Neuron (in vitro differentiated cells): ENCODE measurements around the gene DENND10.
"Not testable (repeated sequence)": the region's sequence is repeated elsewhere in the genome, so short reads cannot be mapped to it uniquely, and the experiment has no call there.

Experiments
- H2AFZ ChIP-seq: one replicate; pipeline ENCODE4 v1.6.1; 2013; ENCODE audit warnings: low read depth, mild to moderate bottlenecking, inconsistent platforms, low read length, moderate library complexity
- H3K27me3 ChIP-seq: one replicate; pipeline ENCODE4 v1.6.1; 2013; ENCODE audit warnings: low read length; ENCODE audit not compliant: insufficient read depth
- H3K36me3 ChIP-seq: one replicate; pipeline ENCODE4 v1.6.1; 2013; ENCODE audit warnings: low read length; ENCODE audit not compliant: insufficient read depth
- H3K4me1 ChIP-seq: one replicate; pipeline ENCODE4 v1.6.1; 2013; ENCODE audit warnings: low read length; ENCODE audit not compliant: insufficient read depth
- H3K4me3 ChIP-seq: 2 replicates; pipeline ENCODE4 v1.5.1; 2013; ENCODE audit warnings: mild to moderate bottlenecking, low read length, moderate library complexity
- H3K9me3 ChIP-seq: one replicate; pipeline ENCODE4 v1.6.1; 2013; ENCODE audit warnings: low read length

The DENND10 gene

DNA sequence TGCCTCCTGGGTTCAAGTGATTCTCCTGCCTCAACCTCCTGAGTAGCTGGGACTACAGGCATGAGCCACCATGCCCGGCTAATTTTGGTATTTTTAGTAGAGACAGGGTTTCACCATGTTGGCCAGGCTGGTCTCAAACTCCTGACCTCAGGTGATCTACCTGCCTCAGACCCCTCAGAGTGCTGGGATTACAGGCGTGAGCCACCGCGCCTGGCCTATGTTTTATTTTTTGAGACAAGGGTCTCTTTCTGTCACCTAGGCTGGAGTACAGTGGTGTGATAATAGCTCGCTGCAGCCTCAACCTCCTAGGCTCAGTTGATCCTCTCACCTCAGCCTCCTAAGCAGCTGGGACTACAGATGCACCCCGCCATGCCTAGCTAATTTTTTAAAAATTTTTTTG lies 47.7 kb downstream of the DENND10 start:
- not testable (repeated sequence) for H2AFZ ChIP-seq, H3K27me3 ChIP-seq, H3K9me3 ChIP-seq, H3K4me1 ChIP-seq, H3K4me3 ChIP-seq
- peaks cover 24% of the 10 kb centered on the region for H3K36me3 ChIP-seq

GRCh38 chr10:119153041-119153440 lies 49.1 kb downstream of the DENND10 start:
- Histone ChIP-seq H2AFZ (no peak overlapping the region), H3K27me3 (no peaks in the 10 kb centered on the region), H3K4me1 (peaks cover 2% of the 10 kb centered on the region), H3K9me3 (no peaks in the 10 kb centered on the region), H3K4me3 (no peak overlapping the region), H3K36me3 (peaks cover 26% of the 10 kb centered on the region)

GRCh38 chr10:119153661-119154060 lies 49.7 kb downstream of the DENND10 start:
- H3K27me3 ChIP-seq, result no peaks in the 10 kb centered on the region
- no peak overlapping the region for H2AFZ ChIP-seq
- H3K9me3 ChIP-seq, result no peaks in the 10 kb centered on the region
- H3K4me3 ChIP-seq, result no peak overlapping the region
- peaks cover 29% of the 10 kb centered on the region for H3K36me3 ChIP-seq
- peaks cover 2% of the 10 kb centered on the region for H3K4me1 ChIP-seq

GRCh38 chr10:119159332-119159731 lies 55.4 kb downstream of the DENND10 start:
- Histone ChIP-seq H3K36me3 (peaks cover 31% of the 10 kb centered on the region), H3K4me3 (no peak overlapping the region), H3K27me3 (no peaks in the 10 kb centered on the region), H3K9me3 (no peaks in the 10 kb centered on the region), H3K4me1 (no peaks in the 10 kb centered on the region), H2AFZ (no peak overlapping the region)

GRCh38 chr10:119161680-119162451 lies 58.0 kb downstream of the DENND10 start:
- Histone ChIP-seq H2AFZ (no peak overlapping the region), H3K4me3 (no peak overlapping the region), H3K9me3 (no peaks in the 10 kb centered on the region), H3K36me3 (peaks cover 14% of the 10 kb centered on the region), H3K4me1 (peaks cover 14% of the 10 kb centered on the region), H3K27me3 (no peaks in the 10 kb centered on the region)

DNA sequence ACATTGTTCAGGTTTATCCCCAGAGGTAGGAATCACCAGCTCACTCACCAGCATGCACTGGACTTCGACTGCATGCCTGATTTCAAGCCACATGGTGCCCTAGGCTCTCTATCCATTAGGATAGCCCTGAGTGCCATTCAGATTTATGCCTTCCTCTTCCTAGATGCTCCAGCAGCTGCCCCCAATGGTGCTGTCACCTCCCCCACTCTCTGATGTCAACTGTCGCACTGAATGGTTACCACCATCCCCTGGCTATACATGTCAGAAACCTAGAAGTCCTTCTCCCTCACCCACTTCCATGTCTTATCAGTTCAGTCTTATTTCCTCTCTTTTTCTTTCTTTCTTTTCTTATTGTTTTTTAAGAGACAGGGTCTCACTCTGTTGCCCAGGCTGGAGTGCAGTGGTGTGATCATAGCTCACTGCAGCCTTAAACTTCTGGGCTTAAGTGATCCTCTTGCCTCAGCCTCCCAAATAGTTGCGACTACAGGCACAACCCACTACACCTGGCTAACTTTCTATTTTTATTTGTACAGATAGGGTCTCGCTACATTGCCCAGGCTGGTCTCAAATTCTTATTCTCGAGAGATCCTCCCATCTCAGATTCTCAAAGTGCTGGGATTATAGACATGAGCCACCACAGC lies 58.7 kb downstream of the DENND10 start:
- Histone ChIP-seq H3K4me3 (no peak overlapping the region), H2AFZ (no peak overlapping the region), H3K36me3 (peaks cover 14% of the 10 kb centered on the region), H3K4me1 (peaks cover 17% of the 10 kb centered on the region), H3K27me3 (no peaks in the 10 kb centered on the region), H3K9me3 (no peaks in the 10 kb centered on the region)

DNA sequence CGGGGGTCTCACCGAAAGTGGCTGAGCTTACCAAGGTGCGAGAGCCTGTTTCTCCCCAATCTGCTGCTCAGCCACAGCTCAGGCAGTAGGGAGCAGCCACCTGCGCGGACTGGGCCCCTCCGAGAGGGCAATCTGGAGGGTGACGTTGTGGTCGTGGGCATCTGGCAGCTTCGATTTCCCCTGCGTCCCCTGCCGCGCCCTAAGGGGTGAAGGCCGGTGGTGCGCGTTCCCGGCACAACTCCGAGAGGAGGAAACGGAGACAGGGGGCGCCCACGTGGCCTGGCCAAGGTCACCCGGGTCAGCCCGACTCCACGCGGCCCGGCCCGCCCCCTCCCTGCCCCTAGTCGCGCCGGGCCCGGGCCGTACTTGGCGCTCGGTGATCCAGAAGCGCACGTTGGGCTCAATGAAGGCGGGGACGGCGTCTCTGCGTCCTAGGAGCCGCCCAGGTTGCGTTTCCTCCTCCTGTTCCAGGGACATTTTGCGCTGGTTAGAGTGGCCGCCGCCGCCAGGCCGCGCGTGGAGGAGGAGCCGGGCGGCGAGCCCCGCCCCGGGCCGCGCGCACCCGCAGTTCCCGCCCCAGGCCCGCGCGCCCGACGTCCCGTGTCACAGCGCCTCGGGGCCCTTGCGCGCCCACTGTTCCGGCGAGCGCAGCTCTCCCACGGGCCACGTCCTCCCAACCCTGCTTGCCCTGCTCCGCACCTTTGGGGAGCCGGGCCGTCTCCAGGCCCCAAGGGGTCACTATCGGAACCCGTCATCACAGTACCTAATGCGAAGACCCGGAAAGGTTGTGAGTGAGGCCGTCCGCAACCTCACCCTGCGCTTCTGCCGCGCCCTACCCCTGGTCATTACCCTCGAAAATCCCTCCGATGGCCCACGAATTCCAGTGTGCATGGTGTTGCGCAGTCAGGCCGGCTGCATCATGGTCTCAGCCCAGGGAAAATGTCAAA lies 61.5 kb downstream of the DENND10 start, which contains the start of gene SFXN4:
Gene SFXN4 (minus strand): TSS at position 544 of the 947 bp plus-strand sequence. CDS start 67 bp downstream, at position 477.
- H3K4me3 ChIP-seq, result peak within 1 kb of the TSS; percentile 53
- H3K36me3 ChIP-seq, result peaks cover 25% of the 10 kb centered on the region
- H3K4me1 ChIP-seq, result peaks cover 17% of the 10 kb centered on the region
- H3K27me3 ChIP-seq, result no peaks in the 10 kb centered on the region
- no peaks in the 10 kb centered on the region for H3K9me3 ChIP-seq
- peak within 1 kb of the TSS; percentile 92 for H2AFZ ChIP-seq

DNA sequence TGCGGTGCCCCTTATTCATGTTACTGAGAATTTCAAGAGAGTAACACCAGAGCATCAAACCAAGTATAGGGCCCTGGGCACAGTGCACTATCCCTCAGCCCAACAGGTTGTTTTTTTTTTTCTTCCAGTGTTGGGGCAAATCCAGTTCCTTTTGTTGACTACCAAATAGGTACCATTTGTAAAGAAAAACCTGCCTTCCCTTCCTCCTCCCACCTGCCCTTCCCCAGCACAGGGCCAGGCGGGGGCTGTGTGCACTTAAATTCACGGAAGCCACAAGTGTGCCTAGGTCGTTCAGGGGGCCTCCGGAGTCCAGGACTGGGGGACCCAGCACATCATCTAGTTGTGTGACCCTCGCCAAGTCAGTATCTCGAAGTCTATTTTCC lies 62.2 kb downstream of the DENND10 start:
- Histone ChIP-seq H3K4me3 (peak overlapping the region; percentile 53), H3K9me3 (no peaks in the 10 kb centered on the region), H2AFZ (peak overlapping the region; percentile 92), H3K4me1 (peaks cover 17% of the 10 kb centered on the region), H3K27me3 (no peaks in the 10 kb centered on the region), H3K36me3 (peaks cover 28% of the 10 kb centered on the region)

- no peak overlapping the region for H2AFZ ChIP-seq
- H3K27me3 ChIP-seq, result no peaks in the 10 kb centered on the region
- no peak overlapping the region for H3K4me3 ChIP-seq
- no peaks in the 10 kb centered on the region for H3K9me3 ChIP-seq
- peaks cover 33% of the 10 kb centered on the region for H3K36me3 ChIP-seq
- peaks cover 17% of the 10 kb centered on the region for H3K4me1 ChIP-seq
These were observed 62.7 kb downstream of the DENND10 start for GRCh38 chr10:119166564-119166963.

DNA sequence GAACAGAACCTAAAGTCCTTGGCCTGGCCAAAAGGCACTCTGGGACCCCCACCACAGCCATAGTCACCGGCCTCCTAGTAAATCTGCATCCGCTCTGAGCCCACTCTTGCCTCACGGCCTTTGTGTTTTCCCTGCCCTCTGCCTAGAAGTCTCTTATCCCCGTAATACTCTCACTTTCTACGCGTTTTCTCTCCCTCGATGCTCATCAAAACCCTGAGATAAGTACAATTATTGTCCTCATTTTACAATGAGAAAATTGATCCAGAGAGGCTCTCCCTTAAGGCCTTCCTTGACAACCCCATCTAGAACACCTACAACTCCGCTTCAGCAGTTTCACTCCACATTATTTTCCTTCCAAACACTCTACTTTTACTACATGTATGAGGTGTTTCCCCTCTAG lies 63.1 kb downstream of the DENND10 start:
- peaks cover 17% of the 10 kb centered on the region for H3K4me1 ChIP-seq
- H3K27me3 ChIP-seq, result no peaks in the 10 kb centered on the region
- H3K9me3 ChIP-seq, result no peaks in the 10 kb centered on the region
- no peak overlapping the region for H3K4me3 ChIP-seq
- H2AFZ ChIP-seq, result no peak overlapping the region
- peaks cover 37% of the 10 kb centered on the region for H3K36me3 ChIP-seq

GRCh38 chr10:119174109-119174508 lies 70.2 kb downstream of the DENND10 start:
- Histone ChIP-seq H3K27me3 (no peaks in the 10 kb centered on the region), H3K9me3 (no peaks in the 10 kb centered on the region), H3K36me3 (peaks cover 61% of the 10 kb centered on the region), H3K4me1 (peaks cover 8% of the 10 kb centered on the region), H3K4me3 (no peak overlapping the region), H2AFZ (no peak overlapping the region)

DNA sequence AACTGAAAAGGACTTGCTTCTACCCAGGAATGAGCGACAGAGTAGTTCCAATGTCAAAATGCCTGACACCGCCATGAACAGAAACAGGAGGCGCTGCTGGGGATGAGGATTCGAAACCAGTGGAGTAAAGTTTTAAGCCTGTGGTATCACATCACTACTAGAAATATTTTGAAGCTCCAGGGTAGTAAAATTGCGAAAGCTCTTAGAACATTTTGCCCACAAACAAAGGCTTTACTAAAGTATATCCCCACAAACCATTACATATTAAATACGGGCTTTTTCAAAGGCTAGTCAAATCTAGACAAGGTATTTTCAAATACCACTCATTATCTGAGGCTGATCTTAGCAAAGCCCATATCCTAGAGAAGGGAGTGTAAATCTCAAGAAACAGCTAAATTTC lies 72.3 kb downstream of the DENND10 start:
- Histone ChIP-seq H3K36me3 (peaks cover 44% of the 10 kb centered on the region), H3K4me1 (peaks cover 9% of the 10 kb centered on the region), H3K27me3 (no peaks in the 10 kb centered on the region), H3K4me3 (no peak overlapping the region), H3K9me3 (no peaks in the 10 kb centered on the region), H2AFZ (no peak overlapping the region)
